Kidney tubule cell (primary cell): ENCODE measurements around the gene ENTR1.
A peak's percentile ranks its signal among the peaks of the same experiment; 100 is the strongest.

Source experiments
- DNase-seq: peaks from one replicate; pipeline ENCODE4 v3.0.0-alpha.2; 2018; ENCODE audit warnings: low spot score

The ENTR1 gene

DNA sequence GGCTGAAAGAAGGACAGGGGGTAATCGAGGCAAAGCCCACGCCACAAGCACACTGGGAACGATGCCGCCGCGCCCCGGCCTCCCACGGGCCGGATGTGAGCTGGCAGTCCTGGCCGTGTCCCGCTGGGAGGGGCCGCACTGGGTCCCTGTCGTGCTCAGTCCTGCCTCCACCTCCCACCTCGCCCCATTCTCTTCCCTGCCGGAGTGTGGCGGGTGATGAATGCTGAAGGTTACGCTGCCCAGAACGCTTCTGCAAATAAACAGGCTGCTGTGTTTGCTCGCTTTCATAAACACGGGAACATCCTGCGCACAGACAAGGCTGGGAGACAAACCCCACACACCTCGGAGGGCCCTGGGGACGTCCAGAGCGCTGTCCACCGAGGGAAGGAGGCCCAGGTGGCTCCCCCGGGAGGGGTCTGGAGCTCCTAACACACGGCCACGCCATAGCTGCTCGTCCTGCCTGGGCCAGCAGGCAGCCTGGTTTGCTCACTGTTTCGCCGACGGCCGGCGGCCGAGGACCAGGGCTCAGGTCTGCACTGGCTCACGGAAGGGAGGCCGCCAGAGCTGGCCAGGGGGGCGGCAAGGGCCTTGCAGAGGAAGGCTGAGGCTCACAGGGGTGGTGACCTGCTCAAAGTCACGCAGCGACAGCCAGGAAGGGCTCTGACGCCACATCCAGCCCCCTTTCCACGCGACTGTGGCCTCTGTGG, 49.2 kb downstream of the ENTR1 start:
- no peak for DNase-seq

DNA sequence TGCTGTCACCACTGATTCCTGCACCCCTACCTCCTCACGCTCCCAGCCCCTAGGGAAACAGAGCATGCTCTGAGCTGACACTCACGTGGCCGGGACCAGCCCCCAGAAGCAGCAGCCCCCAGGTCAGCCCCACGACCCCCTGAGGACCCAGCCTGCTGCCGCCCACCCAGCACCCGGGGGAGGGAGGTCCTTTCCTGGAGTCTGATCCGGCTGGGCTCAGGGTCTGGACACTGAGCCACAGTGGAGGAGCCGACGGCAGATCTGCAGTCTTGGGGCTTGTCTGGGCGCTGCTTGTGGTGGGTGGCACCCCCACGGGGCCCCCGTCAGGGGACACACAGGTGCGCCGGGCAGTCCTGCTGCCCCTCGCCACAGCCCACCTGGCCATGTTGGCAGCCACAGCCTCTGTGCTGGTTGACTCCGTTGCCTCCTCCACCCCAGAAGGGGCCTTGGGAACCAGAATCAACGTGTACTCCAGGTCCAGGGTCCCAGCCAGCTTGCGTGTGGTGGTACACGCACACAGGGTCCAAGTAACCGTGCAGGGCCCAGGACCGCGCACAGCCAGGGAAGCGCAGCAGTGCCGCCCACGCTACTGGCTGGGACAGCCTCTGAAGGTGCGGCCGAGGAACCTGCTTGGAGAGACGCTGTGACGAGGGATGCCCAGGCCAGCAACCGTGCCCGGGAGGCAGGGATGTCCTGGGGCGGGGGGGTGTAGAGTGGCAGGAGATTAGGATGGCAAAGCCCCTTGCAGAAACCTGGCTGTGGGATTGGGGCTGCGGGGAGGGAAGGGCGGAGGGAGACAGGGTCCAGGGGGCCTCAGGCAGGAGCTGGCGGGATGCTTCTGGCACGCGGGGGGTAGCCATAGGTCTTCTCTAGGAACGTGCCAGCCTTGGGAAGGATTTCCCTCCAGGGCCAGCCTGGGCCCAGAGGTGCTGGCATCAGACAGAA, 50.4 kb downstream of the ENTR1 start:
- no peak for DNase-seq

- no peak for DNase-seq
These were observed 51.5 kb downstream of the ENTR1 start for GRCh38 chr9:136358888-136359287.

- no peak for DNase-seq
These were observed 52.4 kb downstream of the ENTR1 start for GRCh38 chr9:136358016-136358415.

- DNase-seq, result no peak
These were observed 53.1 kb downstream of the ENTR1 start for GRCh38 chr9:136357202-136357725.

GRCh38 chr9:136355616-136356557, 54.5 kb downstream of the ENTR1 start:
- DNase-seq, result no peak

DNA sequence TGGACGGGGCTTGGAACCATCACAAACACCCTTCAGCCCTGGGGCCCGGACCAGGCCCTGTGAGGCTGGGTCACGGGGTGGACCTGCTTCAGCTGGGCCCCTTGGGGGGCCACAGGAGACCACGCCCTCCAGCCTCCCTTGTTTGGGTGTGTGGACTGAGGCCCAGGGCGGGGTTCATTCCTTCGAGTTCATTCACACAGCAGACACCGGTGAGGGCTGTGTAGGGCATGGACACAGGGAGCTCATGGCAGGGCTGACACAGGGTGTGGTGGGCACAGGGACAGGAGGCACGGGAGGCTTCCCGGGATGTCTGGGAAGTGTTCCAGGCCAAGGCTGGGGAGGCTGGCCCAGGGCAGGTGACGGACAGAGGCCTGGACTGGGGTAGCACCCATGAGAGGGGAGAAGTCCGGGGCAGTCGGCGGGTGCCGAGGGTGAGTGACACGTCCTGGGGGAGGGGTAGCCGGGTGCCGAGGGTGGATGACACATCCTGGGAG, 55.8 kb downstream of the ENTR1 start:
- DNase-seq, result peak; percentile 72

- DNase-seq, result no peak
These were observed 56.5 kb downstream of the ENTR1 start for GRCh38 chr9:136353757-136354488.

GRCh38 chr9:136353088-136353487, 57.3 kb downstream of the ENTR1 start:
- DNase-seq, result no peak

- DNase-seq, result no peak
These were observed 57.7 kb downstream of the ENTR1 start for GRCh38 chr9:136352682-136353081.
